ENCODE measurements around the gene EXOC8. TPM values are rescaled to one million over a fixed set of nuclear protein-coding genes. Genes with fewer than 3 reads are reported as not detected.

EXOC8 gene
- total and polyA plus RNA-seq, 2 of the 13 experiments (the other 11 are each of a cell fraction or from before 2014, with no cell fraction given) = 2.1 to 7.9 TPM

DNA sequence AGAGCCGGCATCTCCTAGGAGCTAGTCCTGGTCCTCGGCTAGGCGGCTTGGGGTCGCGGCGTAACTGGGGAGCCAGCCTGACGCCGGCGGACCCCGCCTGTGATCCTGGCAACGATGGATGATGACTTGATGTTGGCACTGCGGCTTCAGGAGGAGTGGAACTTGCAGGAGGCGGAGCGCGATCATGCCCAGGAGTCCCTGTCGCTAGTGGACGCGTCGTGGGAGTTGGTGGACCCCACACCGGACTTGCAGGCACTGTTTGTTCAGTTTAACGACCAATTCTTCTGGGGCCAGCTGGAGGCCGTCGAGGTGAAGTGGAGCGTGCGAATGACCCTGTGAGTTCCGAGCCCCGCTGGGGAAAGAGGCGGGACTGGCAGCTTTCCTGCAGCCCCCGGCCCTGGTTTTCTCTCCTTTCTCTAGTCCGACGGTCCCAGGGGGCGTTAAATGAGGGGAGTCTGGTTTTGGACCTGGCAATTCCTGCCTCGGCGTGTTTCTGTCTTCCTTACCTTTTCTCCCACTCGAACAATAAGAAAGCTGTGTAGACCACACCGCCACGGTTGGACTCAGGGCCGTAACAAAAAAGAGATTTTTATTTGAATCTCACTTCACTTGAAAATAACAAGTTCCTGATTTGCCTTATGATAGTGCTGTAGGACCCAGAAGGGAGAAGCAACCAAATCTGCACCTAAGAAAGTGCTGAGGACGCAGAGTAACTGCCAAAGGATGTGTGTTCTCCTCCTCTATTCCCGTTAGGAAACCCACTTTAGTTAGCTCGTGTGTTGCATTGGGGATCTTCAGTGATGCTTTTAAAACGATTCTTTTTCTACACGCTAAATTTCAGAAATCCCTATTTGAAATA is 847 bp upstream of the EXOC8 start, which contains the start of gene SPRTN (continued):
- TF ChIP-seq, protein P1, sequence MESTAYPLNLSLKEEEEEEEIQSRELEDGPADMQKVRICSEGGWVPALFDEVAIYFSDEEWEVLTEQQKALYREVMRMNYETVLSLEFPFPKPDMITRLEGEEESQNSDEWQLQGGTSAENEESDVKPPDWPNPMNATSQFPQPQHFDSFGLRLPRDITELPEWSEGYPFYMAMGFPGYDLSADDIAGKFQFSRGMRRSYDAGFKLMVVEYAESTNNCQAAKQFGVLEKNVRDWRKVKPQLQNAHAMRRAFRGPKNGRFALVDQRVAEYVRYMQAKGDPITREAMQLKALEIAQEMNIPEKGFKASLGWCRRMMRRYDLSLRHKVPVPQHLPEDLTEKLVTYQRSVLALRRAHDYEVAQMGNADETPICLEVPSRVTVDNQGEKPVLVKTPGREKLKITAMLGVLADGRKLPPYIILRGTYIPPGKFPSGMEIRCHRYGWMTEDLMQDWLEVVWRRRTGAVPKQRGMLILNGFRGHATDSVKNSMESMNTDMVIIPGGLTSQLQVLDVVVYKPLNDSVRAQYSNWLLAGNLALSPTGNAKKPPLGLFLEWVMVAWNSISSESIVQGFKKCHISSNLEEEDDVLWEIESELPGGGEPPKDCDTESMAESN (CRISPR knock-in tag; conservative IDR thresholded peaks at IDR 0.05) = 0 out of 2 replicates have a peak, but pooled peaks have one; percentile 21
- TF ChIP-seq HNF4G (IDR thresholded peaks at IDR 0.05; ENCODE audit: borderline replicate concordance, low read depth, low read length) (no peak), HNF4G (CRISPR knock-in tag; IDR thresholded peaks at IDR 0.05; ENCODE audit: borderline replicate concordance, low read depth) (no peak), HOXA5 (CRISPR knock-in tag; IDR thresholded peaks at IDR 0.05) (0 out of 2 replicates have a peak, but pooled peaks have one; percentile 13), ZFYVE20 (CRISPR knock-in tag; IDR thresholded peaks at IDR 0.05; ENCODE audit: borderline replicate concordance, low read depth) (no peak), THAP11 (CRISPR knock-in tag; IDR thresholded peaks at IDR 0.05) (no peak), FOSL2 (CRISPR knock-in tag; IDR thresholded peaks at IDR 0.05) (no peak), ZSCAN9 (CRISPR knock-in tag; IDR thresholded peaks at IDR 0.05; ENCODE audit: borderline replicate concordance) (no peak), SOX6 (IDR thresholded peaks at IDR 0.05) (no peak), SOX6 (CRISPR knock-in tag; IDR thresholded peaks at IDR 0.05) (0 out of 2 replicates have a peak, but pooled peaks have one; percentile 29), PHF21A (CRISPR knock-in tag; IDR thresholded peaks at IDR 0.05) (no peak), CCAR2 (optimal IDR thresholded peaks at IDR 0.05; ENCODE audit: low read depth, low read length) (no peak), MBD4 (IDR thresholded peaks at IDR 0.05; ENCODE audit: borderline replicate concordance, low read length) (no peak), HCFC1 (IDR thresholded peaks at IDR 0.05; ENCODE audit: low read depth, low read length) (no peak), ARNTL (CRISPR knock-in tag; IDR thresholded peaks at IDR 0.05) (no peak), PRPF4 (IDR thresholded peaks at IDR 0.05; ENCODE audit: low read depth, low read length, poor library complexity, severe bottlenecking) (no peak), ZKSCAN5 (CRISPR knock-in tag; IDR thresholded peaks at IDR 0.05) (no peak), ZNF317 (CRISPR knock-in tag; IDR thresholded peaks at IDR 0.05) (peak; percentile 81; the same call in 1 of the 2 replicates), ZNF235 (CRISPR knock-in tag; IDR thresholded peaks at IDR 0.05; ENCODE audit: borderline replicate concordance) (no peak), BORCS8-MEF2B (CRISPR knock-in tag; IDR thresholded peaks at IDR 0.05) (no peak), ZNF569 (CRISPR knock-in tag; IDR thresholded peaks at IDR 0.05; ENCODE audit: borderline replicate concordance) (no peak), GATAD2A (CRISPR knock-in tag; IDR thresholded peaks at IDR 0.05) (no peak), NR2F6 (IDR thresholded peaks at IDR 0.05) (no peak), NR2F6 (CRISPR knock-in tag; IDR thresholded peaks at IDR 0.05) (no peak), ZNF3 (CRISPR knock-in tag; IDR thresholded peaks at IDR 0.05) (no peak)
- TF ChIP-seq, protein P2, sequence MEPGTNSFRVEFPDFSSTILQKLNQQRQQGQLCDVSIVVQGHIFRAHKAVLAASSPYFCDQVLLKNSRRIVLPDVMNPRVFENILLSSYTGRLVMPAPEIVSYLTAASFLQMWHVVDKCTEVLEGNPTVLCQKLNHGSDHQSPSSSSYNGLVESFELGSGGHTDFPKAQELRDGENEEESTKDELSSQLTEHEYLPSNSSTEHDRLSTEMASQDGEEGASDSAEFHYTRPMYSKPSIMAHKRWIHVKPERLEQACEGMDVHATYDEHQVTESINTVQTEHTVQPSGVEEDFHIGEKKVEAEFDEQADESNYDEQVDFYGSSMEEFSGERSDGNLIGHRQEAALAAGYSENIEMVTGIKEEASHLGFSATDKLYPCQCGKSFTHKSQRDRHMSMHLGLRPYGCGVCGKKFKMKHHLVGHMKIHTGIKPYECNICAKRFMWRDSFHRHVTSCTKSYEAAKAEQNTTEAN (CRISPR knock-in tag; conservative IDR thresholded peaks at IDR 0.05) = 0 out of 2 replicates have a peak, but pooled peaks have one; percentile 47
- TF ChIP-seq, protein P3, sequence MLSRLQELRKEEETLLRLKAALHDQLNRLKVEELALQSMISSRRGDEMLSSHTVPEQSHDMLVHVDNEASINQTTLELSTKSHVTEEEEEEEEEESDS (CRISPR knock-in tag; IDR thresholded peaks at IDR 0.05; ENCODE audit: borderline replicate concordance) = no peak
- TF ChIP-seq, protein P4, sequence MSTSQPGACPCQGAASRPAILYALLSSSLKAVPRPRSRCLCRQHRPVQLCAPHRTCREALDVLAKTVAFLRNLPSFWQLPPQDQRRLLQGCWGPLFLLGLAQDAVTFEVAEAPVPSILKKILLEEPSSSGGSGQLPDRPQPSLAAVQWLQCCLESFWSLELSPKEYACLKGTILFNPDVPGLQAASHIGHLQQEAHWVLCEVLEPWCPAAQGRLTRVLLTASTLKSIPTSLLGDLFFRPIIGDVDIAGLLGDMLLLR (CRISPR knock-in tag; IDR thresholded peaks at IDR 0.05) = no peak; the same call in 1 of the 2 replicates
- TF ChIP-seq, protein P5, sequence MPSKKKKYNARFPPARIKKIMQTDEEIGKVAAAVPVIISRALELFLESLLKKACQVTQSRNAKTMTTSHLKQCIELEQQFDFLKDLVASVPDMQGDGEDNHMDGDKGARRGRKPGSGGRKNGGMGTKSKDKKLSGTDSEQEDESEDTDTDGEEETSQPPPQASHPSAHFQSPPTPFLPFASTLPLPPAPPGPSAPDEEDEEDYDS (CRISPR knock-in tag; IDR thresholded peaks at IDR 0.05) = no peak

All from HepG2 (cell line).